SHP77 treated with DMSO at 0.1 percent for 48 hours (cell line): Measurements from ENCODE around the gene ARFRP1.
"Not testable (repeated sequence)": the region's sequence is repeated elsewhere in the genome, so short reads cannot be mapped to it uniquely, and the experiment has no call there.

Experiments
- DNase-seq: peaks from one replicate; lab custom pipeline; 2025; lab: John Stamatoyannopoulos, UW

ARFRP1 gene

DNA sequence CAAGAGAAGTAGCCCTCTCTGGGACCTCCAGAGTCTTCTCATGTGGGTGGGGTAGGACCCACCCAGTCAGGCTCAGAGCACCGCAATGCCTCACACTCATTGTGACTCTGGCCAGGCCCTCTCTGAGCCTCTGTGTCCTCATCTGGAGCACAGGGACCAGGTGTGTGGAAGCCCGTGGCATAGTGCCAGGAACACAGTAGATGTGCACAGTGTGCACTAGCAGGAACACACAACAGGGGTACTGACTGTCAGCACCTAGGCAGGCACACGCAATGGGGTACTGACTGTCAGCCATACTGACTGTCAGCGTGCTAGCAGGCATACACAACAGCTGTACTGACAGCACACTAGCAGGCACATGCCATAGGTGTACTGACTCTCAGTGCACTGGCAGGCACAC lies 52.5 kb downstream of the ARFRP1 start:
- DNase-seq = no peak

DNA sequence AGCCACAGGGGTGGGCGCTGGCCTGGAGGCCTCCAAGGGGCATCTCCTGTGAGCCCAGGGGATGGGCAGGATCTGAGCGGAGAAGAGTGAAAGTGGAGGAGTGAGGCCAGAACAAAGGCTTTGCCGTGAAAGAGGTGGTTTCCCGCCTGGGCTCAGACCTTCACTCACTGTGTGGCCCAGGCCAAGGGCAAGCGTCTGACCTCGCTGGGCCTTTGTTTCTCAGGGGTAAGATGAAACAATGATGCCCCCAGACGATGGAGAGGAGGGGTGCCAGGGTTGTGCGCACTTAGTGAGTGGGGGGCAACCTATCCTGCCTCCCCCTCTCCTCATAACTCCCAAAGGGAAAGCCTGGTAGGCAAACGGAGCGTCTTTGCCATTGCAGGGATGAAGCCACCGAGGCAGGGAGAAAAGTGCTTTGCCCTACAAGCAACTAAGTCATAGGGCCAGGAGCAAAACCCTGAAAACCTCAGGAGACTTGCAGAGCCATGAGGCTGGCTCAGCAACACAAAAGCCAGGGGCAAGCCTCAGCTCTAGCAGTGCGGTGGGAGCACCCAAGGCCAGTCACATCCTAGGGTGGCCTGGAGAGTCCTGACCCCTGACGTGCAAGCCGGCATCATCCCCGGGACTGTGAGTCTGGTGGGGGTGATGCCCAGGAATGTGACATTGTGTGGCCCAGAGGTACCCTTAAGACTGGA lies 53.7 kb downstream of the ARFRP1 start:
- no peak for DNase-seq

- DNase-seq = peak; percentile 83
Measured at GRCh38 chr20:63653041-63653973, 54.5 kb downstream of the ARFRP1 start, which contains the start of gene STMN3. STMN3 (minus strand) TSS chr20:63653424; CDS start chr20:63653345, 79 bp downstream.

- no peak for DNase-seq
Measured at GRCh38 chr20:63652192-63652980, 55.4 kb downstream of the ARFRP1 start.

DNA sequence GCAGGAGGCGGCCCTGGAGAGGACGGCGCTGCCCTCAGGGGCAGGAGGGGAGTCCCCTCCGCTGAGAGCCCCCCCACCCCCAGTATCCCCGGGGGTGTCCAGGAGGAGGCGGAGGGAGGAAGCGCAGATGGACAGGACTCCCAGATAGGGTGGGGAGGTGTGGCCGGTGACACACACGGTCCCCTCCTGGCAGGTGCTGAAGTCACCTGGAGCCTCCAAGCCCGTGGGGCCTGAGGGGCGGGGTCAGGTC lies 55.9 kb downstream of the ARFRP1 start:
- no peak for DNase-seq

GRCh38 chr20:63650486-63650885 lies 57.3 kb downstream of the ARFRP1 start:
- not testable (repeated sequence) for DNase-seq

GRCh38 chr20:63648895-63649589 lies 58.7 kb downstream of the ARFRP1 start:
- DNase-seq = no peak
